Muscle layer of colon (tissue), 2 donors: ENCODE measurements around the gene CCL15.

Source experiments
- H3K27ac ChIP-seq: one replicate; pipeline ENCODE4 v1.7.0; 2013; ENCODE audit warnings: low read depth, mild to moderate bottlenecking, low read length, moderate library complexity
- H3K27me3 ChIP-seq, 2 donors: one replicate each; pipeline ENCODE4 v1.7.0; 2013; ENCODE audit warnings: low read length in 2 of 2, mild to moderate bottlenecking in 2 of 2; ENCODE audit not compliant: insufficient read depth in 2 of 2, control insufficient read depth in 1 of 2
- H3K36me3 ChIP-seq: one replicate; pipeline ENCODE4 v1.7.0; 2013; ENCODE audit warnings: mild to moderate bottlenecking, low read length; ENCODE audit not compliant: insufficient read depth
- H3K4me1 ChIP-seq: one replicate; pipeline ENCODE4 v1.7.0; 2013; ENCODE audit warnings: mild to moderate bottlenecking, low read length; ENCODE audit not compliant: insufficient read depth
- H3K4me3 ChIP-seq, 2 donors: one replicate each; pipeline ENCODE4 v1.7.0; 2013; ENCODE audit warnings: low read length in 2 of 2, low read depth in 1 of 2, mild to moderate bottlenecking in 1 of 2, moderate library complexity in 1 of 2
- H3K9ac ChIP-seq: one replicate; pipeline ENCODE4 v1.7.0; 2013; ENCODE audit warnings: low read length
- H3K9me3 ChIP-seq: one replicate; pipeline ENCODE4 v1.7.0; 2013; ENCODE audit warnings: mild to moderate bottlenecking, low read length
- donor health status: abdominal sarcoma.
- donor health status: Adenocarcinoma of cecum.

The CCL15 gene

GRCh38 chr17:35972535-35972934 lies 28.8 kb downstream of the CCL15 start:
- H3K27me3 ChIP-seq: no peaks in the 10 kb centered on the region
- H3K27ac ChIP-seq: no peak overlapping the region
- no peak overlapping the region for H3K9ac ChIP-seq
- no peaks in the 10 kb centered on the region for H3K36me3 ChIP-seq
- no peaks in the 10 kb centered on the region for H3K9me3 ChIP-seq
- H3K4me1 ChIP-seq: no peaks in the 10 kb centered on the region
- H3K4me3 ChIP-seq: no peak overlapping the region

- no peaks in the 10 kb centered on the region for H3K36me3 ChIP-seq
- H3K9me3 ChIP-seq: no peaks in the 10 kb centered on the region
- H3K4me1 ChIP-seq: no peaks in the 10 kb centered on the region
- no peaks in the 10 kb centered on the region for H3K27me3 ChIP-seq
- no peak overlapping the region for H3K27ac ChIP-seq
- no peak overlapping the region for H3K4me3 ChIP-seq
- no peak overlapping the region for H3K9ac ChIP-seq
These were observed 29.3 kb downstream of the CCL15 start for GRCh38 chr17:35972066-35972465.

DNA sequence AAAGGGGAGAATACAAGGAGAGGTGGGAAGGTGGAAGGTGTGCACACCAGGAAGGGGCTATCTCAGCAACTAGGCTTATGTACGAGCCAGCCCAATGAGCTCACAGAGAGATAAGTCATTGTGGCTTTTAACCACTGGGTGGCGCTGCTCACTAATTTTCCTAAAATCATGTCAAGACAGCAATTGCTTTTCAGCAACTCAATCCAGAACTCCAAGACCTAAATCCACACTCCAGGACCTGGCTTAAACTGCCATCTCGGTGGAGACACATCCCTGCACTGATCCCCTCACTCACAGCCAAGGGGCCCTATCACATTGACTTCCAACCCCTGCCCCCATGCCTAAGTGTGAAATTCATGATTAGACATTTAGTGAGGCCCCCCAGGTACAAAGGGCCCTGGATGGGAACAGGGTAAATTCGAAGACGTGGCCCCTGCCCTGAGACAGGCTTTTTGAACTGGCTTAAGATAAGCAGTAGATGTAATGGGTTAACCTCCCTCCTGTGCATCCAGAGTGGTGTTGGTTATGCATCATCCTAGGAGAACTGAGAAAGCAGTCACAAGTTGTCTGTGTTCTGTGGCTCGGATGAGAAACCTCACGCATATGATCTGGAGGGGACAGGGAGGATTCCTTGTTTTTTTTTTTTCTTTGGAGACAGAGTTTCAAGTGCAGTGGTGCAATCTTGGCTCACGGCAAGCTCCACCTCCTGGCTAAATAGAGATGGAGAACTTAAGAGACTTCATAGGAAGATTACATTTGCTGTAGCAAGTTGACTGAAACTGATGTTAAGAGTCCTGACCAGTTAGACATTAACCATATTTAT lies 31.6 kb downstream of the CCL15 start:
- H3K9me3 ChIP-seq: no peaks in the 10 kb centered on the region
- H3K4me3 ChIP-seq: no peak overlapping the region
- H3K27me3 ChIP-seq: no peaks in the 10 kb centered on the region
- H3K9ac ChIP-seq: no peak overlapping the region
- H3K36me3 ChIP-seq: no peaks in the 10 kb centered on the region
- no peaks in the 10 kb centered on the region for H3K4me1 ChIP-seq
- H3K27ac ChIP-seq: no peak overlapping the region

DNA sequence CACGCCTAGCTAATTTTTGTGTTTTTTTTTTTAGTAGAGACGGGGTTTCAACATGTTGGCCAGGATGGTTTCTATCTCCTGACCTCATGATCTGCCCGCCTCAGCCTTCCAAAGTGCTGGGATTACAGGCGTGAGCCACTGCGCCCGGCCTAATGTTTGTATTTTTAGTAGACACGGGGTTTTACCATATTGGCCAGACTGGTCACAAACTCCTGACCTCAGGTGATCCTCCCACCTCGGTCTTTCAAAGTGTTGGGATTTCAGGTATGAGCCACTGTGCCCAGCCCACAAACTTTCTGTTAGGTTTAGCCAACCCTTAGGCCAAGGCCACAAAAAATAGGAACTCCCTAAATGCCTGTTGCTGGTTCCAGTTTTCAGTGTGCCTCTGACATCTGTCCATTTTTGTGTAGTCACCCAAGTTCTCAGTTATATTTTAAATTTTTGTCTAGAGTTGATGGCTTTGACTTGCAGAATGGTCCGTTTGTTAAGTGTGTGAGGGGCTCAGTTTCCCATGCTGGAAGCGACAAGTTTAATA lies 32.8 kb downstream of the CCL15 start:
- no peaks in the 10 kb centered on the region for H3K27me3 ChIP-seq
- no peaks in the 10 kb centered on the region for H3K4me1 ChIP-seq
- no peaks in the 10 kb centered on the region for H3K36me3 ChIP-seq
- H3K9me3 ChIP-seq: no peaks in the 10 kb centered on the region
- H3K9ac ChIP-seq: no peak overlapping the region
- H3K27ac ChIP-seq: no peak overlapping the region
- H3K4me3 ChIP-seq: no peak overlapping the region

- no peaks in the 10 kb centered on the region for H3K9me3 ChIP-seq
- H3K36me3 ChIP-seq: no peaks in the 10 kb centered on the region
- no peak overlapping the region for H3K9ac ChIP-seq
- no peaks in the 10 kb centered on the region for H3K27me3 ChIP-seq
- no peak overlapping the region for H3K4me3 ChIP-seq
- H3K4me1 ChIP-seq: no peaks in the 10 kb centered on the region
- H3K27ac ChIP-seq: no peak overlapping the region
These were observed 36.1 kb downstream of the CCL15 start for GRCh38 chr17:35965272-35965671.

DNA sequence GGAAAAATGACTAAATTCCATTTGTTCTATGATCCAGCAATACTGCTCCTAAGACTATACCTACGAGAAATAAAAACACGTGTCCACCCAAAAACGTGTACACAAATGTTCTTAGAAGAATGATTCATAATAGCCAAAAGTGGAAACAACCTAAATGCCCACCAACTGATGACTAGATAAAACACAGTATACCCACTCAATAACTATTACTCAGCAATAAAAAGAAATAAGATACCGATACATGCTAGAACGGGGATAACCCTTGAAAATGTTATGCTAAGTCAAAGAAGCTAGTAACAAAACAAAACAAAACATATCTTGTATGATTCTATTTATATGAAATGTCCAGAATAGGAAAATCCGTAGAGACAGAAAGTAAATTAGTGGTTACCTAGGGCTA lies 37.7 kb downstream of the CCL15 start:
- H3K9me3 ChIP-seq: no peaks in the 10 kb centered on the region
- H3K36me3 ChIP-seq: no peaks in the 10 kb centered on the region

GRCh38 chr17:35953720-35954119 lies 47.6 kb downstream of the CCL15 start:
- Histone ChIP-seq H3K27ac (no peak overlapping the region), H3K4me3 (no peak overlapping the region), H3K36me3 (no peaks in the 10 kb centered on the region), H3K27me3 (no peaks in the 10 kb centered on the region), H3K9ac (no peak overlapping the region), H3K4me1 (no peaks in the 10 kb centered on the region), H3K9me3 (no peaks in the 10 kb centered on the region)

More for the DNA sequence above, 37.7 kb downstream of the CCL15 start:
- no peak overlapping the region for H3K4me3 ChIP-seq
- no peak overlapping the region for H3K27ac ChIP-seq
- no peaks in the 10 kb centered on the region for H3K4me1 ChIP-seq
- H3K27me3 ChIP-seq: no peaks in the 10 kb centered on the region
- no peak overlapping the region for H3K9ac ChIP-seq

DNA sequence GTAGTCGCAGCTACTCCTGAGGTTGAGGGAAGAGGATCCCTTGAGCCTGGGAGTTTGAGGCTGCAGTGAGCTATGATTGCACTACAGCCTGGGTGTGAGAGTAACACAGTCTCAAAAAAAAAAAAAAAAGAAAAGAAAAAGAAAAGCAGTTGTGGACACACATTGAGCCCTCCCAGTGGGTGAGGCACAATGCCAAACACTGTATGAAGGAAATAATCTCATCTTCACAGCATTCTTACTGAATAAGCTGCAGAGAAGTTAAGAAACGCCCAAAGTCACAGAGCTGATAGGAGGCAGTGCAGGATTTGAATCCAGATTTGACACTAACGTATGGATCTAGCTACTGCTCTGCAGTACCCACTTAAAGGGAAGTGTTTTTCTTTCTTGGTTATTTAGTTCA lies 52.0 kb downstream of the CCL15 start:
- Histone ChIP-seq H3K27ac (no peak overlapping the region), H3K9me3 (no peaks in the 10 kb centered on the region), H3K4me1 (no peaks in the 10 kb centered on the region), H3K4me3 (no peak overlapping the region), H3K9ac (no peak overlapping the region), H3K36me3 (no peaks in the 10 kb centered on the region), H3K27me3 (no peaks in the 10 kb centered on the region)

DNA sequence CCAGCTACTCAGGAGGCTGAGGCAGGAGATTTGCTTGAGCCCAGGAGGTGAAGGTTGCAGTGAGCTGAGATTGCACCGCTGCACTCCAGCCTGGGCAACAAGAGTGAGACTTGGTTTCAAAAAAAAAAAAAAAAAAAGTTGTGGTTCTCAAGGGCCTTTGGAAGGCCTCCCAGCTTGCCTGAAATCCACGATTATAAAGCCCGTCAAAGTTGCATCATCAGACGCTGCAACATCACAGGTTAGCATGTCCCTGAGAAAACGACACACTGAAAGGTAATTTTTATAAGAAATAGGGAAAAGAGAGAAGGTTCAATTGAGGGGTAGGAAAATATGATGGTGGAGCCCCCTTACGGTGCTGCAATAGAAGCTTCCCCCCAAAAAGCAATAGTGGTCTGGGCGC lies 53.3 kb downstream of the CCL15 start:
- Histone ChIP-seq H3K4me3 (no peak overlapping the region), H3K9ac (no peak overlapping the region), H3K27ac (no peak overlapping the region), H3K27me3 (no peaks in the 10 kb centered on the region), H3K9me3 (no peaks in the 10 kb centered on the region), H3K4me1 (peaks cover under 1% of the 10 kb centered on the region), H3K36me3 (no peaks in the 10 kb centered on the region)
